ENCODE data around the gene PLCXD3. TPM values are rescaled to one million over a fixed set of nuclear protein-coding genes. Genes with fewer than 3 reads are reported as not detected.

The PLCXD3 gene
- total RNA-seq, 1 donor from 2014 or later: not detected

- Mint-ChIP-seq H3K4me1 (ENCODE audit: low read depth) (no peaks in the 10 kb centered on the region), H3K27ac (no peak overlapping the region), H3K9me3 (peaks cover 2% of the 10 kb centered on the region), H3K36me3 (ENCODE audit: low read depth) (no peaks in the 10 kb centered on the region), H3K4me3 (ENCODE audit: low read depth) (no peak overlapping the region), H3K27me3 (ENCODE audit: low read depth) (no peaks in the 10 kb centered on the region)
- no peak for DNase-seq (ENCODE audit: low spot score)
- intact Hi-C loops (cut with micrococcal nuclease): no loop called here
Observed at GRCh38 chr5:41402845-41403244, 107.6 kb downstream of the PLCXD3 start.

- Mint-ChIP-seq H3K4me1 (ENCODE audit: low read depth) (no peaks in the 10 kb centered on the region), H3K27ac (no peak overlapping the region), H3K27me3 (ENCODE audit: low read depth) (no peaks in the 10 kb centered on the region), H3K36me3 (ENCODE audit: low read depth) (no peaks in the 10 kb centered on the region), H3K9me3 (peaks cover 12% of the 10 kb centered on the region), H3K4me3 (ENCODE audit: low read depth) (no peak overlapping the region)
- intact Hi-C loops (cut with micrococcal nuclease): no loop called here
- no peak for DNase-seq (ENCODE audit: low spot score)
Observed at GRCh38 chr5:41399839-41400238, 110.6 kb downstream of the PLCXD3 start.

GRCh38 chr5:41392016-41392415 is 118.4 kb downstream of the PLCXD3 start:
- Mint-ChIP-seq H3K27ac (no peak overlapping the region), H3K36me3 (ENCODE audit: low read depth) (no peaks in the 10 kb centered on the region), H3K4me1 (ENCODE audit: low read depth) (no peaks in the 10 kb centered on the region), H3K27me3 (ENCODE audit: low read depth) (no peaks in the 10 kb centered on the region), H3K4me3 (ENCODE audit: low read depth) (no peak overlapping the region), H3K9me3 (peaks cover 11% of the 10 kb centered on the region)
- DNase-seq (ENCODE audit: low spot score): no peak
- intact Hi-C loops (cut with micrococcal nuclease): no loop called here

GRCh38 chr5:41374631-41375030 is 135.8 kb downstream of the PLCXD3 start:
- no peak for DNase-seq (ENCODE audit: low spot score)
- intact Hi-C loops (cut with micrococcal nuclease): no loop called here

GRCh38 chr5:41373230-41373629 is 137.2 kb downstream of the PLCXD3 start:
- Mint-ChIP-seq H3K9me3 (no peaks in the 10 kb centered on the region), H3K36me3 (ENCODE audit: low read depth) (no peaks in the 10 kb centered on the region), H3K27me3 (ENCODE audit: low read depth) (no peaks in the 10 kb centered on the region), H3K4me1 (ENCODE audit: low read depth) (no peaks in the 10 kb centered on the region), H3K27ac (no peak overlapping the region), H3K4me3 (ENCODE audit: low read depth) (no peak overlapping the region)
- intact Hi-C loops (cut with micrococcal nuclease): no loop called here
- DNase-seq (ENCODE audit: low spot score): no peak

More at GRCh38 chr5:41374631-41375030, 135.8 kb downstream of the PLCXD3 start:
- no peak overlapping the region for H3K4me3 Mint-ChIP-seq (ENCODE audit: low read depth)
- no peaks in the 10 kb centered on the region for H3K9me3 Mint-ChIP-seq
- no peaks in the 10 kb centered on the region for H3K27me3 Mint-ChIP-seq (ENCODE audit: low read depth)
- no peaks in the 10 kb centered on the region for H3K36me3 Mint-ChIP-seq (ENCODE audit: low read depth)
- H3K4me1 Mint-ChIP-seq (ENCODE audit: low read depth): no peaks in the 10 kb centered on the region
- H3K27ac Mint-ChIP-seq: no peak overlapping the region

GRCh38 chr5:41371738-41372137 is 138.7 kb downstream of the PLCXD3 start:
- no peak for DNase-seq (ENCODE audit: low spot score)
- no peak overlapping the region for H3K27ac Mint-ChIP-seq
- H3K9me3 Mint-ChIP-seq: no peaks in the 10 kb centered on the region
- H3K27me3 Mint-ChIP-seq (ENCODE audit: low read depth): no peaks in the 10 kb centered on the region
- H3K36me3 Mint-ChIP-seq (ENCODE audit: low read depth): no peaks in the 10 kb centered on the region
- H3K4me3 Mint-ChIP-seq (ENCODE audit: low read depth): no peak overlapping the region
- no peaks in the 10 kb centered on the region for H3K4me1 Mint-ChIP-seq (ENCODE audit: low read depth)
- intact Hi-C loops (cut with micrococcal nuclease): no loop called here

- intact Hi-C loops (cut with micrococcal nuclease): no loop called here
- H3K27me3 Mint-ChIP-seq (ENCODE audit: low read depth): no peaks in the 10 kb centered on the region
- no peak overlapping the region for H3K4me3 Mint-ChIP-seq (ENCODE audit: low read depth)
- H3K4me1 Mint-ChIP-seq (ENCODE audit: low read depth): no peaks in the 10 kb centered on the region
- H3K9me3 Mint-ChIP-seq: no peaks in the 10 kb centered on the region
- no peaks in the 10 kb centered on the region for H3K36me3 Mint-ChIP-seq (ENCODE audit: low read depth)
- no peak overlapping the region for H3K27ac Mint-ChIP-seq
- DNase-seq (ENCODE audit: low spot score): no peak
Observed at GRCh38 chr5:41370482-41370881, 139.9 kb downstream of the PLCXD3 start.

GRCh38 chr5:41369799-41370198 is 140.6 kb downstream of the PLCXD3 start:
- intact Hi-C loops (cut with micrococcal nuclease): no loop called here
- Mint-ChIP-seq H3K36me3 (ENCODE audit: low read depth) (no peaks in the 10 kb centered on the region), H3K27me3 (ENCODE audit: low read depth) (no peaks in the 10 kb centered on the region), H3K4me1 (ENCODE audit: low read depth) (no peaks in the 10 kb centered on the region), H3K4me3 (ENCODE audit: low read depth) (no peak overlapping the region), H3K27ac (no peak overlapping the region), H3K9me3 (no peaks in the 10 kb centered on the region)
- DNase-seq (ENCODE audit: low spot score): no peak

- Mint-ChIP-seq H3K4me3 (ENCODE audit: low read depth) (no peak overlapping the region), H3K36me3 (ENCODE audit: low read depth) (no peaks in the 10 kb centered on the region), H3K9me3 (no peaks in the 10 kb centered on the region), H3K27me3 (ENCODE audit: low read depth) (no peaks in the 10 kb centered on the region), H3K4me1 (ENCODE audit: low read depth) (no peaks in the 10 kb centered on the region), H3K27ac (no peak overlapping the region)
- DNase-seq (ENCODE audit: low spot score): no peak
- intact Hi-C loops (cut with micrococcal nuclease): no loop called here
Observed at GRCh38 chr5:41368158-41368557, 142.2 kb downstream of the PLCXD3 start.

GRCh38 chr5:41365369-41365768 is 145.0 kb downstream of the PLCXD3 start:
- Mint-ChIP-seq H3K27ac (no peak overlapping the region), H3K36me3 (ENCODE audit: low read depth) (no peaks in the 10 kb centered on the region), H3K4me3 (ENCODE audit: low read depth) (no peak overlapping the region), H3K27me3 (ENCODE audit: low read depth) (no peaks in the 10 kb centered on the region), H3K9me3 (no peaks in the 10 kb centered on the region), H3K4me1 (ENCODE audit: low read depth) (no peaks in the 10 kb centered on the region)
- intact Hi-C loops (cut with micrococcal nuclease): no loop called here
- DNase-seq (ENCODE audit: low spot score): no peak

GRCh38 chr5:41364346-41364745 is 146.1 kb downstream of the PLCXD3 start:
- H3K9me3 Mint-ChIP-seq: no peaks in the 10 kb centered on the region
- no peak overlapping the region for H3K27ac Mint-ChIP-seq
- no peak overlapping the region for H3K4me3 Mint-ChIP-seq (ENCODE audit: low read depth)
- no peak for DNase-seq (ENCODE audit: low spot score)
- intact Hi-C loops (cut with micrococcal nuclease): no loop called here
- H3K27me3 Mint-ChIP-seq (ENCODE audit: low read depth): no peaks in the 10 kb centered on the region
- no peaks in the 10 kb centered on the region for H3K4me1 Mint-ChIP-seq (ENCODE audit: low read depth)
- H3K36me3 Mint-ChIP-seq (ENCODE audit: low read depth): no peaks in the 10 kb centered on the region

- DNase-seq (ENCODE audit: low spot score): no peak
- no peaks in the 10 kb centered on the region for H3K36me3 Mint-ChIP-seq (ENCODE audit: low read depth)
- H3K27me3 Mint-ChIP-seq (ENCODE audit: low read depth): no peaks in the 10 kb centered on the region
- no peak overlapping the region for H3K4me3 Mint-ChIP-seq (ENCODE audit: low read depth)
- no peaks in the 10 kb centered on the region for H3K4me1 Mint-ChIP-seq (ENCODE audit: low read depth)
- H3K9me3 Mint-ChIP-seq: no peaks in the 10 kb centered on the region
- intact Hi-C loops (cut with micrococcal nuclease): no loop called here
- no peak overlapping the region for H3K27ac Mint-ChIP-seq
Observed at GRCh38 chr5:41363343-41363986, 146.9 kb downstream of the PLCXD3 start.

GRCh38 chr5:41356786-41357185 is 153.6 kb downstream of the PLCXD3 start:
- intact Hi-C loops (cut with micrococcal nuclease): no loop called here
- Mint-ChIP-seq H3K27ac (no peak overlapping the region), H3K4me3 (ENCODE audit: low read depth) (no peak overlapping the region), H3K9me3 (no peaks in the 10 kb centered on the region), H3K36me3 (ENCODE audit: low read depth) (no peaks in the 10 kb centered on the region), H3K4me1 (ENCODE audit: low read depth) (no peaks in the 10 kb centered on the region), H3K27me3 (ENCODE audit: low read depth) (no peaks in the 10 kb centered on the region)
- DNase-seq (ENCODE audit: low spot score): no peak

- no peaks in the 10 kb centered on the region for H3K9me3 Mint-ChIP-seq
- H3K36me3 Mint-ChIP-seq (ENCODE audit: low read depth): no peaks in the 10 kb centered on the region
- H3K27ac Mint-ChIP-seq: no peak overlapping the region
- intact Hi-C loops (cut with micrococcal nuclease): no loop called here
- no peaks in the 10 kb centered on the region for H3K4me1 Mint-ChIP-seq (ENCODE audit: low read depth)
- H3K4me3 Mint-ChIP-seq (ENCODE audit: low read depth): no peak overlapping the region
- DNase-seq (ENCODE audit: low spot score): no peak
- no peaks in the 10 kb centered on the region for H3K27me3 Mint-ChIP-seq (ENCODE audit: low read depth)
Observed at GRCh38 chr5:41349846-41350245, 160.6 kb downstream of the PLCXD3 start.
